GM12872 (cell line): ENCODE measurements around the gene MAN2A2.

Experiments used
- TF ChIP-seq, protein P1 (sequence below): IDR thresholded peaks from 3 replicates; pipeline ENCODE4 v1.5.1; 2011; ENCODE audit warnings: low read depth, mild to moderate bottlenecking, low read length, moderate library complexity; ENCODE audit not compliant: insufficient read depth

MAN2A2 gene

DNA sequence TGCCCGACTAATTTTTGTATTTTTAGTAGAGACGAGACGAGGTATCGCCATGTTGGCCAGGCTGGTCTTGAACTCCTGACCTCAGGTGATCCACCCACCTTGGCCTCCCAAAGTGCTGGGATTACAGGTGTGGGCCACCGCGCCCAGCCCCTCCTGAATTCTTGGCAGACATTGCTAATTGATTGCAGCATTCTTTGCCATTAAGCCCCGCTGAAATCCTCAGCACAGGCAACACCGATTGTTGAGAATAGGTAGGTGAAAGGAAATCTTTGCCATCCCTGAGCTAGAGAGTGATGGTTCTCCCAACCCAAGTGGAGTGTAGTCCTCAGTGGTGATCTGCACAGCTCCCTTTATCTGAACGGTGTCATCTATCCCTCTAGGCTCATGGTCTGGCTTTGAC, 1.6 kb downstream of the MAN2A2 start:
- TF ChIP-seq, protein P1, sequence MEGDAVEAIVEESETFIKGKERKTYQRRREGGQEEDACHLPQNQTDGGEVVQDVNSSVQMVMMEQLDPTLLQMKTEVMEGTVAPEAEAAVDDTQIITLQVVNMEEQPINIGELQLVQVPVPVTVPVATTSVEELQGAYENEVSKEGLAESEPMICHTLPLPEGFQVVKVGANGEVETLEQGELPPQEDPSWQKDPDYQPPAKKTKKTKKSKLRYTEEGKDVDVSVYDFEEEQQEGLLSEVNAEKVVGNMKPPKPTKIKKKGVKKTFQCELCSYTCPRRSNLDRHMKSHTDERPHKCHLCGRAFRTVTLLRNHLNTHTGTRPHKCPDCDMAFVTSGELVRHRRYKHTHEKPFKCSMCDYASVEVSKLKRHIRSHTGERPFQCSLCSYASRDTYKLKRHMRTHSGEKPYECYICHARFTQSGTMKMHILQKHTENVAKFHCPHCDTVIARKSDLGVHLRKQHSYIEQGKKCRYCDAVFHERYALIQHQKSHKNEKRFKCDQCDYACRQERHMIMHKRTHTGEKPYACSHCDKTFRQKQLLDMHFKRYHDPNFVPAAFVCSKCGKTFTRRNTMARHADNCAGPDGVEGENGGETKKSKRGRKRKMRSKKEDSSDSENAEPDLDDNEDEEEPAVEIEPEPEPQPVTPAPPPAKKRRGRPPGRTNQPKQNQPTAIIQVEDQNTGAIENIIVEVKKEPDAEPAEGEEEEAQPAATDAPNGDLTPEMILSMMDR: no peak

DNA sequence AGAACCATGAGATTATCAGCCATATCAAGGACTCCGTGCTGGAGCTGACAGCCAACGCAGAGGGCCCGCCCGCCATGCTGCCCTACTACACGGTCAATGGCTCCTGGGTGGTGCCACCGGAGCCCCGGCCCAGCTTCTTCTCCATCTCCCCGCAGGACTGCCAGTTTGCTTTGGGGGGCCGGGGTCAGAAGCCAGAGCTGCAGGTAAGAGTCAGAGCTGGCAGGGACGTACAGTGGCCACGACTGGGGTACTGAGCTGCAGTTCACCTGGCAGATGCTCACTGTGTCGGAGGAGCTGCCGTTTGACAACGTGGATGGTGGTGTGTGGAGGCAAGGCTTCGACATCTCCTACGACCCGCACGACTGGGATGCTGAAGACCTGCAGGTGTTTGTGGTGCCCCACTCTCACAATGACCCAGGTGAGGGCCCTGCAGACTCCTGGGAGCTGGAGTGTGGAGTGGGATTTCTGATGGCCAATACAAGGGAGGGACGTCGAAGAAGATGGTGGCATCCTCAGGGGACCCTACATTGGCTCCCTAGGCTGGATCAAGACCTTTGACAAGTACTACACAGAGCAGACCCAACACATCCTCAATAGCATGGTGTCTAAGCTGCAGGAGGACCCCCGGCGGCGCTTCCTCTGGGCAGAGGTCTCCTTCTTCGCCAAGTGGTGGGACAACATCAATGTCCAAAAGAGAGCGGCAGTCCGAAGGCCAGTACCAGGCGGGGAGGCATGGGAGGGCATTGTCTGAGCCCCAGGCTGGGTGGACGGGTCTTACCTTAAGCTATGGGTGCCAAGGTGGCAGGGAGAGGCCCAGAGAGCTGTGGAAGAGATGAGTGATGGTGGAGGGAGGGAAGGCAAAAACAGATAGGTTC, 2.4 kb downstream of the MAN2A2 start:
- TF ChIP-seq, protein P1: no peak

DNA sequence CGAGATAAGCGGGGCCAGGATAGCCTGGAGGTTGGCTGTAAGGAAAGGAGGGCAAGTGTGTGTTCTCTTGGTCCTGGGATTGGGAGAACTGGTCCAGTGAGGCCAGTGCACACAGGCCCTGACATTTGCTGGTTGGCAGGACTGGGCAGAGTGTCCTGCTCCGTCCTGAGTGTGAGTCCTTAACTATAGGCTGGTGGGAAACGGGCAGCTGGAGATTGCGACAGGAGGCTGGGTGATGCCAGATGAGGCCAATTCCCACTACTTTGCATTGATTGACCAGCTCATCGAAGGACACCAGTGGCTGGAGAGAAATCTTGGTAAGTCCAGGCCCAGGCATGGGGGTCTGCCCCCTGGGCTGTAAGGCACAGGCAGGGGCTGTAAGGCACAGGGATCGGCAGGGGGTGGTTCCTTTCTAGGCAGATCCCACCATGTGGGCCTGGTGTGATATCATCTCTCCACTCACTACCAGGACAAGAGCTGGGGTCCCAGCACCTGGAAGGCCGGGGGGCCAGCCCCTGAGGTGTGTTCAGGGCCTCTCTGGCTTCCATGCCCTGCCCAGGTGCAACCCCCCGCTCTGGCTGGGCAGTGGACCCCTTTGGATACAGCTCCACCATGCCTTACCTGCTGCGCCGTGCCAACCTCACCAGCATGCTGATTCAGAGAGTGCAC, 3.2 kb downstream of the MAN2A2 start:
- TF ChIP-seq, protein P1: no peak

DNA sequence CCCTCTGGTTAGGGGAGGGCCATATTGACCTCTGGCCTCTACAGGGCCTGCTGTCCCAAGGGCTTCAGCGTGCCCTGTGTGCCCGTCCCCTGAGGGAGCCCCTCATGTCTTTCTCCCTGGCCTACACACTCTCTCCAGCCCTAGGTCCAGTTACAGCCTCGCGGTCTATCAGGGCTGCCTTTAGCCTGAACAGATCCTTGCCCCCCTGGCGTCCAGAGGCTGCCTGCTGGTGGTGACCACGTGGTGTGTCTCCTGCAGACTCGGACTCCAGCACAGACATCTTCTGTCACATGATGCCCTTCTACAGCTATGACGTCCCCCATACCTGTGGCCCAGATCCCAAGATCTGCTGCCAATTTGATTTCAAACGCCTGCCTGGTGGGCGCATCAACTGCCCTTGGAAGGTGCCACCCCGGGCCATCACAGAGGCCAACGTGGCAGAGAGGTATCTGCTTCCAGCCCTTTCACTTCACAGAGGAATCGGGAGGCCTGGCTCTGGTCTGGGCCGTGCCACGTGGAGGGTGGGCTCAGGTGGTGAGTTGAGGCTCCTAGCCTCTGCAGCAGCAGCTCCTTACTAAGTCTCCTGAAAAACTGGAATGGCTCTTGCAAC, 4.1 kb downstream of the MAN2A2 start:
- TF ChIP-seq, protein P1: no peak

DNA sequence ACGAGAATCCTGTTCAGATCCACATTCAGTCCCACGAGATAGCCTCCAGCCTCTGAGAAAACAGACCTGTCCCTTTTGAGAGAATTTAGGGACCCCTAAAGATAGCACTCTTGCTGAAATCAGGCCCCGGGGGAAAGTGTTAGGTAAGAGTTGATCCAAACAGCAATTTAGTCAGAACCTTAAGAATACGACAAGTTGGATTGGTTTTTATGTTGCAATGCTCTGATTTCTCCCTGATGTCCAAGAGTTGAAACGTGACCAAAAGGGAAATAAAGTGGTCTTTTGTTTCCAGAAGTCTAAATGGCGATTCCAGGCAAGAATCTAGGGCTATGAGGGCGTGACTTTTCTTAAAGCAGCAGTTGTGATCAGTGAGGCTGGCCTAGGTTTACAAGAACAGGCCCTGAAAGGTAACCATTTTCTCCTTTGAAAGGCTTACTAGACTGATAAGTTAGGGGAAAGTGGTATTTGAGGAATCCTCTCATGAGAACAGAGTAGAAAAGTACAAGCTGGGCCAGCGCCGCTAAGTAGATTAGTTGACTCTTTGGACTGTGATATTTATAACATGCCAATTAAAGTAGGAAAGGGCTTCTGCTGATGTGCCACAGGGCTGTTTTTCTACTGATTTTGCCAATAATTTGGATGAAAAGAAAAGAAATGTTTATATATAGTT, 4.9 kb downstream of the MAN2A2 start:
- TF ChIP-seq, protein P1: no peak

GRCh38 chr15:90909976-90910375, 6.9 kb downstream of the MAN2A2 start:
- TF ChIP-seq, protein P1: no peak
